ENCODE data around the gene EIF3K. TPM values are rescaled to one million over a fixed set of nuclear protein-coding genes. Genes with fewer than 3 reads are reported as not detected.
A peak's percentile ranks its signal among the peaks of the same experiment; 100 is the strongest.

EIF3K gene
- total RNA-seq, 1 donor, result 491 TPM

- no peak overlapping the region for H3K4me3 ChIP-seq (ENCODE audit: low read depth, low read length)
- no peak for DNase-seq (ENCODE audit: low read depth)
Measured at GRCh38 chr19:38632476-38633213, 13.7 kb downstream of the EIF3K start.

DNA sequence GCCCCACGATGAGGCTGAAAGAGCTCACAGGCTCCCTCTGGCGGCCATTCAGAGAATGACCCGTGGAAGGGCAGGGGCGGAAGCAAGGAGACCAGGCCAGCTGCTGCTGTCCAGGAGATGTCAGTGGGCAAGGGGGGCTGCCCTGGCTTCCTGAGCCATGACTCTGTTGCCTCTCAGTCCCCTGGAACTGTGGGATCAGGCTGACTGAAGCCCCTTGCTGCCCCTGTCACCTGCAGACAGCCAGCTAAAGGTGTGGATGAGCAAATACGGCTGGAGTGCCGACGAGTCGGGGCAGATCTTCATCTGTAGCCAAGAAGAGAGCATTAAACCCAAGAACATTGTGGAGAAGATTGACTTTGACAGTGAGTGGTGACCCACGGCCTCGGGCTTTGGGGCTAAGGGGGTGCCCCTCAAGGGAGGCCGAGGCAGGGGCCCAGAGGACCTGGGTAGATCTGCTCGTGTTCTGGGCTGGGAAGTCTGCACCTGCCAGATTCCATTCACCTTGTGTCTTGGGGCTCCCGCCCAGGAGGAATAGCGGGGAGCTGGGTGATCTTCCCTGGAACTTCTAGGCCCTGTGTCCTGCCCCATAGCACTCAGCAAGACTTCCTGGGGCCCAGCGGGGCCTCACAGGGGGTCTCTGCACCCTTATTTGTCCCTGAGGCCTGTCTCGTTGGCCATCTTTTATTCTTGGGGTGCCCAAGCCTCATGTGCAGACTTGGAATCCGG, 15.9 kb downstream of the EIF3K start:
- peak; percentile 68 for DNase-seq (ENCODE audit: low read depth)
- TF ChIP-seq, protein P1, sequence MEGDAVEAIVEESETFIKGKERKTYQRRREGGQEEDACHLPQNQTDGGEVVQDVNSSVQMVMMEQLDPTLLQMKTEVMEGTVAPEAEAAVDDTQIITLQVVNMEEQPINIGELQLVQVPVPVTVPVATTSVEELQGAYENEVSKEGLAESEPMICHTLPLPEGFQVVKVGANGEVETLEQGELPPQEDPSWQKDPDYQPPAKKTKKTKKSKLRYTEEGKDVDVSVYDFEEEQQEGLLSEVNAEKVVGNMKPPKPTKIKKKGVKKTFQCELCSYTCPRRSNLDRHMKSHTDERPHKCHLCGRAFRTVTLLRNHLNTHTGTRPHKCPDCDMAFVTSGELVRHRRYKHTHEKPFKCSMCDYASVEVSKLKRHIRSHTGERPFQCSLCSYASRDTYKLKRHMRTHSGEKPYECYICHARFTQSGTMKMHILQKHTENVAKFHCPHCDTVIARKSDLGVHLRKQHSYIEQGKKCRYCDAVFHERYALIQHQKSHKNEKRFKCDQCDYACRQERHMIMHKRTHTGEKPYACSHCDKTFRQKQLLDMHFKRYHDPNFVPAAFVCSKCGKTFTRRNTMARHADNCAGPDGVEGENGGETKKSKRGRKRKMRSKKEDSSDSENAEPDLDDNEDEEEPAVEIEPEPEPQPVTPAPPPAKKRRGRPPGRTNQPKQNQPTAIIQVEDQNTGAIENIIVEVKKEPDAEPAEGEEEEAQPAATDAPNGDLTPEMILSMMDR (IDR thresholded peaks at IDR 0.05; ENCODE audit: insufficient read depth, low read length), result peak; percentile 88
- no peak overlapping the region for H3K4me3 ChIP-seq (ENCODE audit: low read depth, low read length)

More at GRCh38 chr19:38632476-38633213, 13.7 kb downstream of the EIF3K start:
- TF ChIP-seq, protein P1 (IDR thresholded peaks at IDR 0.05; ENCODE audit: insufficient read depth, low read length), result no peak

DNA sequence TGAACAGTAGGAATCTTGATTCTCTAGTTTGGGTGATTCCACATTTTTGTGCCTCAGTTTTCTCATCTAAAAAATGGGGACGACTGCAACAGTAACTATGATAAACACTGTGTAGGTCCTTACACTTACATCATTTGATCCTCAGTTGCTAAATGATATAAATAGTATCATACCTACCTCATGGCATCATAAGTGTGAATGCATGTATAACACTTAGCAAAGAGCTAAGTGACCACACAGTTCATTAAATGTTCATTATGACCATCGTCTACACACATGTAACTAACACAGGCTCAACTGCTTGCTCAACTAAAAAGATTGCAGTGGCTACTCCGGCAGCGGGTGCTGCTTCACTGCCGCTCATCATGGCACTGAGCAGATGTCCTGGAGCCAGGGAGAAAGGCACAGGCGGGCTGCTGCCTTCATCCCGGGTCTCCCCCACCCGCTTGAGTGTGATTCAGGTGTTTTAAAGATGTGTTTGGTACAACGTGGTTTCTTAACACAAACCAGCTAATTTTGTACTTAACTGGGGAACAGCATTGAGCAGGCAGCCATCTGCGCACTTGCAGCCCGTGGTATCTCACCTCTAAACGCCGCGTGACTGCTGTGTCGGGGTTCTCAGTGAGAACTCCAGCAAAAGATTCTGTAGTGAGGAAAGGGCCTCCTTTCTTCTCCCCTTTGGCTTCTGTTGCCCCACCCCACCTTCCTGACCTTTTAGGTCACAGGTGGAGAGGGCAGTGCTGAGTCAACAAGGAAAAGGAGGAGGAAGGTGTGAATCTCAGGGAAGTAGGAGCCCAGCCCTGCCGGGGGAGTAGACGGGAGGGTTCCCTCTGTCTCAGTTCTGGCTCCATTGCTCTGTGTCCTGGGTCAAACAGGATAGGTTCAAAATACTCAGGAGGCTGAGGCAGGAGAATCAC, 16.8 kb downstream of the EIF3K start:
- DNase-seq (ENCODE audit: low read depth), result no peak
- no peak overlapping the region for H3K4me3 ChIP-seq (ENCODE audit: low read depth, low read length)
- TF ChIP-seq, protein P1 (IDR thresholded peaks at IDR 0.05; ENCODE audit: insufficient read depth, low read length), result no peak

DNA sequence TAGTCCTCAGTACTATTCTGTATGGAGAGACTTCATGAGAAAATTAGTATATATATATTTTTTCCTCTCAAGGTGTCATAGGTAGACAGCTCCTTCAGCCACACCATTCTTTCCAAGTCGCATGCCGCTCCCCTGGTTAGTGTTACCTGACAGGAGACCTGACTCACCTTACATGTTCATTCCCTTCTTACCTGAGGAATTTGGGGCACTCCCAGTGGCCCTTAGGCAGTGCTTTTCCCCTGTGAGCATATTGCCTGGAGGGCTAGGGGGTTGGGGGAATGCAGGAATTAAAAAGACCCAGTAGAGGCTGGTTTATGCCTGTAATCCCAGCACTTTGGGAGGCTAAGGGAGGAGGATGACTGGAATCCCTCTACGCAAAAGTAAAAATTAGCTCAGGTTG, 19.5 kb downstream of the EIF3K start:
- no peak for DNase-seq (ENCODE audit: low read depth)
- TF ChIP-seq, protein P1 (IDR thresholded peaks at IDR 0.05; ENCODE audit: insufficient read depth, low read length), result no peak
- H3K4me3 ChIP-seq (ENCODE audit: low read depth, low read length), result no peak overlapping the region

DNA sequence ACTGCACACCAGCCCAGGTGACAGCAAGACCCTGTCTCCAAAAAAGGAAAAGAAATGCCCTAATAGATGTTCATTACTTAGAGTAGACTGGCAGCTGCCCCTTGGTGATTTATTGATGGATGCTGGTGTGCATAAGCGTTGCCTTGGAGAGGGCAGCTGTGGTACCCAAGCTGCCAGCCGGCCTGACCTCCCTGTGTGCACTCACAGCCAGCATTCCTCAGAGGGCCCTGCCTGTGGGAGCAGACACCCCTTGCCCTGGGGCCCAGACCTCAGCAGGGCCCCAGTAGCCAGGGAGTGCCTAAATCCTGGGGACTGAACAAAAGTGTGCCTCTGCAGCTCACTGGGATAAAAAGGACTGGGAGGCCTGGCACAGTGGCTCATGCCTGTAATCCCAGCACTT, 20.7 kb downstream of the EIF3K start:
- no peak overlapping the region for H3K4me3 ChIP-seq (ENCODE audit: low read depth, low read length)
- TF ChIP-seq, protein P1 (IDR thresholded peaks at IDR 0.05; ENCODE audit: insufficient read depth, low read length), result no peak
- DNase-seq (ENCODE audit: low read depth), result no peak

GRCh38 chr19:38640368-38640767, 21.4 kb downstream of the EIF3K start:
- TF ChIP-seq, protein P1 (IDR thresholded peaks at IDR 0.05; ENCODE audit: insufficient read depth, low read length), result no peak
- no peak overlapping the region for H3K4me3 ChIP-seq (ENCODE audit: low read depth, low read length)
- no peak for DNase-seq (ENCODE audit: low read depth)
